GM19438 (cell line): ENCODE data around the gene TBX2.

ENCODE experiments used
- ATAC-seq: cut with Tn5 transposase; IDR thresholded peaks from one replicate; pipeline ENCODE4 v1.9.1; 2021; ENCODE audit warnings: low read depth; ENCODE audit not compliant: unreplicated experiment

TBX2 gene

GRCh38 chr17:61450641-61451537 is 51.2 kb downstream of the TBX2 start:
- no peak for ATAC-seq

- ATAC-seq, result no peak
Observed at GRCh38 chr17:61451538-61452300, 52.1 kb downstream of the TBX2 start.

- no peak for ATAC-seq
Observed at GRCh38 chr17:61452301-61453290, 53.0 kb downstream of the TBX2 start, which contains the start of gene TBX4. TBX4 (plus strand) TSS chr17:61452422; CDS start chr17:61456491, 4,069 bp downstream.

- no peak for ATAC-seq
Observed at GRCh38 chr17:61453566-61454380, 54.1 kb downstream of the TBX2 start.

- ATAC-seq, result no peak
Observed at GRCh38 chr17:61454381-61455323, 55.0 kb downstream of the TBX2 start.

GRCh38 chr17:61455324-61456060 is 55.8 kb downstream of the TBX2 start:
- no peak for ATAC-seq

GRCh38 chr17:61456061-61456681 is 56.5 kb downstream of the TBX2 start:
- ATAC-seq, result no peak

GRCh38 chr17:61456688-61457225 is 57.1 kb downstream of the TBX2 start:
- no peak for ATAC-seq

GRCh38 chr17:61457226-61457983 is 57.8 kb downstream of the TBX2 start:
- ATAC-seq, result no peak

GRCh38 chr17:61458000-61458399 is 58.4 kb downstream of the TBX2 start:
- no peak for ATAC-seq

GRCh38 chr17:61458421-61459141 is 58.9 kb downstream of the TBX2 start:
- ATAC-seq, result no peak
